ENCODE data around the gene TRDMT1. TPM values are rescaled to one million over a fixed set of nuclear protein-coding genes. Genes with fewer than 3 reads are reported as not detected.
A peak's percentile ranks its signal among the peaks of the same experiment; 100 is the strongest.

Gene TRDMT1, protein sequence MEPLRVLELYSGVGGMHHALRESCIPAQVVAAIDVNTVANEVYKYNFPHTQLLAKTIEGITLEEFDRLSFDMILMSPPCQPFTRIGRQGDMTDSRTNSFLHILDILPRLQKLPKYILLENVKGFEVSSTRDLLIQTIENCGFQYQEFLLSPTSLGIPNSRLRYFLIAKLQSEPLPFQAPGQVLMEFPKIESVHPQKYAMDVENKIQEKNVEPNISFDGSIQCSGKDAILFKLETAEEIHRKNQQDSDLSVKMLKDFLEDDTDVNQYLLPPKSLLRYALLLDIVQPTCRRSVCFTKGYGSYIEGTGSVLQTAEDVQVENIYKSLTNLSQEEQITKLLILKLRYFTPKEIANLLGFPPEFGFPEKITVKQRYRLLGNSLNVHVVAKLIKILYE
- total RNA-seq (ENCODE audit: low replicate concordance): 26.4 and 35.6 TPM in 2 replicates

GRCh38 chr10:17200912-17201793 lies at the start of gene TRDMT1:
TRDMT1 (minus strand) TSS chr10:17201672; CDS start chr10:17201634, 38 bp downstream.
- Mint-ChIP-seq H3K4me1 (peaks cover 47% of the 10 kb centered on the region), H3K4me3 (peak within 1 kb of the TSS; percentile 93), H3K36me3 (peaks cover 2% of the 10 kb centered on the region), H3K27me3 (ENCODE audit: insufficient read depth, low read depth) (no peaks in the 10 kb centered on the region), H3K27ac (peak within 1 kb of the TSS; percentile 100), H3K9me3 (peaks cover 4% of the 10 kb centered on the region)
- Histone ChIP-seq H3K9me3 (ENCODE audit: low read depth) (no peaks in the 10 kb centered on the region), H3K36me3 (no peaks in the 10 kb centered on the region), H3K4me1 (peaks cover 35% of the 10 kb centered on the region), H3K4me3 (peak within 1 kb of the TSS; percentile 77), H3K27me3 (no peaks in the 10 kb centered on the region), H2AFZ (replicated peaks) (peak within 1 kb of the TSS; percentile 93), H3K27ac (peak within 1 kb of the TSS; percentile 97), H3K79me2 (ENCODE audit: low read depth) (peaks cover 46% of the 10 kb centered on the region), H3K9ac (peak within 1 kb of the TSS; percentile 79), H3K4me2 (peak within 1 kb of the TSS; percentile 95), H4K20me1 (ENCODE audit: low read depth) (no peaks in the 10 kb centered on the region), H3F3A (ENCODE audit: low read depth) (peaks cover 34% of the 10 kb centered on the region)
- TF ChIP-seq, protein P1, sequence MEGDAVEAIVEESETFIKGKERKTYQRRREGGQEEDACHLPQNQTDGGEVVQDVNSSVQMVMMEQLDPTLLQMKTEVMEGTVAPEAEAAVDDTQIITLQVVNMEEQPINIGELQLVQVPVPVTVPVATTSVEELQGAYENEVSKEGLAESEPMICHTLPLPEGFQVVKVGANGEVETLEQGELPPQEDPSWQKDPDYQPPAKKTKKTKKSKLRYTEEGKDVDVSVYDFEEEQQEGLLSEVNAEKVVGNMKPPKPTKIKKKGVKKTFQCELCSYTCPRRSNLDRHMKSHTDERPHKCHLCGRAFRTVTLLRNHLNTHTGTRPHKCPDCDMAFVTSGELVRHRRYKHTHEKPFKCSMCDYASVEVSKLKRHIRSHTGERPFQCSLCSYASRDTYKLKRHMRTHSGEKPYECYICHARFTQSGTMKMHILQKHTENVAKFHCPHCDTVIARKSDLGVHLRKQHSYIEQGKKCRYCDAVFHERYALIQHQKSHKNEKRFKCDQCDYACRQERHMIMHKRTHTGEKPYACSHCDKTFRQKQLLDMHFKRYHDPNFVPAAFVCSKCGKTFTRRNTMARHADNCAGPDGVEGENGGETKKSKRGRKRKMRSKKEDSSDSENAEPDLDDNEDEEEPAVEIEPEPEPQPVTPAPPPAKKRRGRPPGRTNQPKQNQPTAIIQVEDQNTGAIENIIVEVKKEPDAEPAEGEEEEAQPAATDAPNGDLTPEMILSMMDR (IDR thresholded peaks at IDR 0.05): no peak
- TF ChIP-seq EZH2 (IDR thresholded peaks at IDR 0.05) (peak; percentile 27), EZH2phosphoT487 (IDR thresholded peaks at IDR 0.05) (peak; percentile 39)
- DNase-seq (ENCODE audit: low spot score): peak; percentile 98

DNA sequence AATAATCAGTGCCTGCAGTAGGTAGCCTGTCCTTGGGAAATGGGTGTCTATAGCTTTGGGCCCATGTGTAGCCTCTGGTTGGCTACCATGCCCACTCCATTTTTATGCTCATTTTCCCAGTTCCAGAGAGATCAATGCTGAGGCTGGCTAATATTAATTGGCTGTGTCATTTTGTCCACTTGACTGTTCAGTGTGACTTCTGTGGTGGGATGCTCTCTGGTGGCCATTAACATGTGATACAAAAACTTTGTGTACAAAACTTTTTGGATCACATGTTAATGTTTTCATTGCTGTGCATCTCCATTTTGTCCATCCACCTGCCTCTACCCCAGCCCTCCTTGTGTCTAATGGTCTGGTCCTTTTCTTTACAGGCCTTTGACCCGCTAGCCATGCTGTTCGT lies 49.3 kb upstream of the TRDMT1 start:
- Histone ChIP-seq H3K4me1 (no peaks in the 10 kb centered on the region), H3K4me2 (no peak overlapping the region)
- H3K9me3 Mint-ChIP-seq: peaks cover 24% of the 10 kb centered on the region

GRCh38 chr10:17249820-17250219 lies 48.3 kb upstream of the TRDMT1 start:
- Mint-ChIP-seq H3K36me3 (no peaks in the 10 kb centered on the region), H3K27me3 (ENCODE audit: insufficient read depth, low read depth) (peaks cover 8% of the 10 kb centered on the region), H3K4me3 (no peak overlapping the region), H3K9me3 (peaks cover 20% of the 10 kb centered on the region), H3K27ac (no peak overlapping the region), H3K4me1 (no peaks in the 10 kb centered on the region)
- Histone ChIP-seq H3K9ac (no peak overlapping the region), H3K27ac (no peak overlapping the region), H3F3A (ENCODE audit: low read depth) (no peaks in the 10 kb centered on the region), H3K9me3 (ENCODE audit: low read depth) (peaks cover 8% of the 10 kb centered on the region), H4K20me1 (ENCODE audit: low read depth) (no peaks in the 10 kb centered on the region), H3K36me3 (no peaks in the 10 kb centered on the region), H3K4me2 (no peak overlapping the region), H3K79me2 (ENCODE audit: low read depth) (no peaks in the 10 kb centered on the region), H3K27me3 (no peaks in the 10 kb centered on the region), H3K4me3 (no peak overlapping the region), H2AFZ (replicated peaks) (no peak overlapping the region), H3K4me1 (no peaks in the 10 kb centered on the region)
- TF ChIP-seq EZH2phosphoT487 (IDR thresholded peaks at IDR 0.05): no peak
- TF ChIP-seq, protein P1 (IDR thresholded peaks at IDR 0.05): peak; percentile 36
- DNase-seq (ENCODE audit: low spot score): peak; percentile 15

More for the DNA sequence above, 49.3 kb upstream of the TRDMT1 start:
- Histone ChIP-seq H3K79me2 (ENCODE audit: low read depth) (no peaks in the 10 kb centered on the region), H3K27me3 (no peaks in the 10 kb centered on the region), H3K27ac (no peak overlapping the region), H2AFZ (replicated peaks) (no peak overlapping the region), H3F3A (ENCODE audit: low read depth) (no peaks in the 10 kb centered on the region), H4K20me1 (ENCODE audit: low read depth) (no peaks in the 10 kb centered on the region), H3K9me3 (ENCODE audit: low read depth) (peaks cover 8% of the 10 kb centered on the region), H3K9ac (no peak overlapping the region), H3K36me3 (no peaks in the 10 kb centered on the region), H3K4me3 (no peak overlapping the region)
- Mint-ChIP-seq H3K4me1 (peaks cover 5% of the 10 kb centered on the region), H3K27ac (no peak overlapping the region), H3K4me3 (no peak overlapping the region), H3K27me3 (ENCODE audit: insufficient read depth, low read depth) (peaks cover 8% of the 10 kb centered on the region), H3K36me3 (no peaks in the 10 kb centered on the region)
- no peak for DNase-seq (ENCODE audit: low spot score)
- TF ChIP-seq, protein P1 (IDR thresholded peaks at IDR 0.05): no peak
- TF ChIP-seq EZH2phosphoT487 (IDR thresholded peaks at IDR 0.05): no peak
- no peak for TF ChIP-seq EZH2 (IDR thresholded peaks at IDR 0.05)

All from neural progenitor cell (in vitro differentiated cells).